Smooth muscle cell (in vitro differentiated cells): ENCODE data around the gene TBC1D8. TPM values are rescaled to one million over a fixed set of nuclear protein-coding genes. Genes with fewer than 3 reads are reported as not detected.

ENCODE experiments used
- DNase-seq: peaks from one replicate; lab custom pipeline; 2025; ENCODE audit not compliant: unreplicated experiment; lab: John Stamatoyannopoulos, UW
- H2AFZ ChIP-seq: fragments of 200-600 bp; sonication (generic); 2 replicates; pipeline ENCODE4 v1.6.0; 2016; ENCODE audit warnings: antibody characterized with exemption, low read depth, mild to moderate bottlenecking
- H3F3A ChIP-seq: fragments of 200-600 bp; sonication (generic); 2 replicates; pipeline ENCODE4 v1.6.0; 2017; ENCODE audit warnings: antibody characterized with exemption, low read depth
- H3K27ac ChIP-seq: fragments of 200-600 bp; sonication (generic); 2 replicates; pipeline ENCODE4 v1.5.1; 2016; ENCODE audit warnings: low read depth, mild to moderate bottlenecking
- H3K27me3 ChIP-seq: fragments of 200-600 bp; sonication (generic); 2 replicates; pipeline ENCODE4 v1.6.1; 2016; ENCODE audit warnings: low read depth, mild to moderate bottlenecking
- H3K36me3 ChIP-seq: fragments of 200-600 bp; sonication (generic); 2 replicates; pipeline ENCODE4 v1.5.1; 2016; ENCODE audit warnings: low read depth
- H3K4me1 ChIP-seq: fragments of 200-600 bp; sonication (generic); 2 replicates; pipeline ENCODE4 v1.5.1; 2016; ENCODE audit warnings: low read depth
- H3K4me2 ChIP-seq: fragments of 200-600 bp; sonication (generic); 2 replicates; pipeline ENCODE4 v1.6.0; 2016; ENCODE audit warnings: mild to moderate bottlenecking
- H3K4me3 ChIP-seq: fragments of 200-600 bp; sonication (generic); 2 replicates; pipeline ENCODE4 v1.5.1; 2016; ENCODE audit warnings: mild to moderate bottlenecking
- H3K79me2 ChIP-seq: fragments of 200-600 bp; sonication (generic); 2 replicates; pipeline ENCODE4 v1.6.0; 2016; ENCODE audit warnings: low read depth, mild to moderate bottlenecking
- H3K9ac ChIP-seq: fragments of 200-600 bp; sonication (generic); 2 replicates; pipeline ENCODE4 v1.6.0; 2016; ENCODE audit warnings: low read depth
- H3K9me3 ChIP-seq: fragments of 200-600 bp; sonication (generic); replicated peaks from 2 replicates; pipeline ENCODE4 v1.5.1; 2016; ENCODE audit warnings: low read depth
- H4K20me1 ChIP-seq: fragments of 200-600 bp; sonication (generic); 2 replicates; pipeline ENCODE4 v1.6.0; 2016; ENCODE audit warnings: low read depth
- CTCF ChIP-seq: fragments of 200-600 bp; sonication (generic); IDR thresholded peaks from 2 replicates; pipeline ENCODE4 v1.5.1; 2017; ENCODE audit warnings: borderline replicate concordance, mild to moderate bottlenecking, antibody characterized with exemption; ENCODE audit not compliant: insufficient read depth, poor library complexity, severe bottlenecking
- WGBS: methylation state at CpG from one replicate; pipeline ENCODE4 v1.1.7; 2016; ENCODE audit warnings: low lambda C conversion rate; 5-methylcytosine and 5-hydroxymethylcytosine counted together
- polyA plus RNA-seq: library from polyadenylated mRNA; unstranded; fragments of >200 nt; fragmentation: Nextera tagmentation; extraction: Ambion mirVana; gene quantifications from 2 replicates; pipeline ENCODE4 v1.2.1, GENCODE V29; 2016
- total RNA-seq: library from RNA; depleted of rRNA; stranded (reverse); fragments of >200 nt; gene quantifications from 2 replicates; pipeline ENCODE4 v1.2.3, GENCODE V29; 2014

TBC1D8 gene
- total and polyA plus RNA-seq, 2 experiments from 2014 or later: 0.89 to 15.1 TPM

GRCh38 chr2:100983201-100983600 is 168.0 kb downstream of the TBC1D8 start:
- Histone ChIP-seq H4K20me1 (peaks cover 4% of the 10 kb centered on the region), H3K36me3 (no peaks in the 10 kb centered on the region), H3K27ac (no peak overlapping the region), H3K27me3 (no peaks in the 10 kb centered on the region), H2AFZ (no peak overlapping the region), H3K4me2 (no peak overlapping the region), H3K4me3 (no peak overlapping the region), H3F3A (peaks cover 5% of the 10 kb centered on the region), H3K9me3 (no peaks in the 10 kb centered on the region), H3K4me1 (no peaks in the 10 kb centered on the region), H3K9ac (no peak overlapping the region), H3K79me2 (no peaks in the 10 kb centered on the region)
- DNase-seq: no peak
- 95% methylated on average over 12 of the region's 12 CpGs for WGBS
- TF ChIP-seq CTCF: no peak

DNA sequence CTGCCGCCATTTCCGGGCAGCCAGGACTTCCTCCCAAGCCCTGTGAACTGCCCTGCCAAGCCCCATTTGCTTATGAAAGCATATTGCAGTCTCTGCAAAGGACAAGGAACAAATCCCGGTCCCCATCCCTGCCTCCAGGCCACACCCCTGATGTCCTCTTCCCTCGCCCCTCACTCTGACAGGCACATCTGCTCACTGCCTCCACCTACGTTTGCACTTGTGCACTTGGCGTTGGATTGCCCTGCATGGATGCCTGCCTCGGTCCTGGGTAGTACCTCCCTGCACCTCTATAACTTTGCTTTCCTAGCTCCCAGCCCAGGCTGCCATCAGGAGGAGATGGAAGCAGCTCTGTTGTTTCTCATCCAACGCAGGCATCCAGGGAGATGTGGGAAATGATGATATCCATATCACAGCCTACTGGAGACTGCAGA is 168.7 kb downstream of the TBC1D8 start:
- no peak overlapping the region for H3K4me2 ChIP-seq
- peaks cover 9% of the 10 kb centered on the region for H3F3A ChIP-seq
- no peaks in the 10 kb centered on the region for H3K79me2 ChIP-seq
- H2AFZ ChIP-seq: no peak overlapping the region
- 87% methylated on average over 8 of the region's 8 CpGs for WGBS
- H3K9me3 ChIP-seq: no peaks in the 10 kb centered on the region
- H3K4me1 ChIP-seq: no peaks in the 10 kb centered on the region
- H3K36me3 ChIP-seq: no peaks in the 10 kb centered on the region
- no peak overlapping the region for H3K27ac ChIP-seq
- H3K27me3 ChIP-seq: no peaks in the 10 kb centered on the region
- TF ChIP-seq CTCF: no peak
- no peak overlapping the region for H3K4me3 ChIP-seq
- no peak for DNase-seq
- H4K20me1 ChIP-seq: peaks cover 4% of the 10 kb centered on the region
- H3K9ac ChIP-seq: no peak overlapping the region

- Histone ChIP-seq H3F3A (peaks cover 19% of the 10 kb centered on the region), H3K4me1 (no peaks in the 10 kb centered on the region), H4K20me1 (peaks cover 4% of the 10 kb centered on the region), H3K4me2 (no peak overlapping the region), H3K27ac (no peak overlapping the region), H3K9ac (no peak overlapping the region), H3K79me2 (no peaks in the 10 kb centered on the region), H3K27me3 (no peaks in the 10 kb centered on the region), H2AFZ (no peak overlapping the region), H3K9me3 (no peaks in the 10 kb centered on the region), H3K4me3 (no peak overlapping the region), H3K36me3 (no peaks in the 10 kb centered on the region)
- WGBS: 72% methylated on average over 2 of the region's 2 CpGs
- DNase-seq: no peak
- no peak for TF ChIP-seq CTCF
These were observed 170.2 kb downstream of the TBC1D8 start for GRCh38 chr2:100981011-100981410.

DNA sequence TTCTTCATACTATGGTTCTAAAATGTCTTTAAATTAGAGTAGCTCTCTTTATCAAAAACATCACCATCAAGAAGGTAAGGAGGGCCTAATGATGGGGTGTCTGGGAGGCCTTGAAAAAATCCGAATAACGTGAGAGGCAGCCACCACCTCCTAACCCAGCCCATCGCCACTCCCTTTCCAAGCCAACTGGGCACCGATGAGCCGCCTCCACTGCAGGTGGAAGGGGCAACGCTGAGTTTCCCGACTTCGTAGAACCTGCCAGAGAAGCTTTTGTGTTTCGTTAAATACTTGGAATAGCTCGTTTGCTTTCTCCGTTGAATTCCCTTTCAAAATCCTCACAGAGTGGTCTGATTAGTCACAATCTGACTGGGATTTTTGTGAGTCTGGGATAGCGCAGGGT is 171.1 kb downstream of the TBC1D8 start:
- Histone ChIP-seq H3K4me1 (no peaks in the 10 kb centered on the region), H3K27ac (no peak overlapping the region), H3K27me3 (no peaks in the 10 kb centered on the region), H4K20me1 (peaks cover under 1% of the 10 kb centered on the region), H3K4me2 (no peak overlapping the region), H2AFZ (no peak overlapping the region), H3F3A (peaks cover 23% of the 10 kb centered on the region), H3K36me3 (no peaks in the 10 kb centered on the region), H3K9me3 (no peaks in the 10 kb centered on the region), H3K79me2 (no peaks in the 10 kb centered on the region), H3K9ac (no peak overlapping the region), H3K4me3 (no peak overlapping the region)
- WGBS: 97% methylated on average over 12 of the region's 12 CpGs
- DNase-seq: no peak
- no peak for TF ChIP-seq CTCF
